NCI-H2171 treated with DMSO at 0.1 percent for 48 hours (cell line): ENCODE results near the gene SLC22A31.
"Not testable (repeated sequence)": the region's sequence is repeated elsewhere in the genome, so short reads cannot be mapped to it uniquely, and the experiment has no call there.

Source experiments
- DNase-seq: peaks from one replicate; lab custom pipeline; 2025; lab: John Stamatoyannopoulos, UW

The SLC22A31 gene

GRCh38 chr16:89178453-89179147, 21.7 kb downstream of the SLC22A31 start:
- DNase-seq = no peak

GRCh38 chr16:89177501-89177900, 22.8 kb downstream of the SLC22A31 start:
- DNase-seq = no peak

GRCh38 chr16:89176717-89177116, 23.6 kb downstream of the SLC22A31 start:
- DNase-seq = no peak

- DNase-seq = no peak
Measured at GRCh38 chr16:89176147-89176690, 24.1 kb downstream of the SLC22A31 start.

- DNase-seq = peak; percentile 78
Measured at GRCh38 chr16:89175280-89176146, 24.8 kb downstream of the SLC22A31 start.

GRCh38 chr16:89174877-89175276, 25.5 kb downstream of the SLC22A31 start:
- no peak for DNase-seq

- DNase-seq = no peak
Measured at GRCh38 chr16:89174055-89174827, 26.1 kb downstream of the SLC22A31 start.

- peak; percentile 32 for DNase-seq
Measured at GRCh38 chr16:89173174-89173921, 27.0 kb downstream of the SLC22A31 start.

- DNase-seq = no peak
Measured at GRCh38 chr16:89172528-89173173, 27.7 kb downstream of the SLC22A31 start.

- no peak for DNase-seq
Measured at GRCh38 chr16:89172171-89172527, 28.2 kb downstream of the SLC22A31 start.

- peak; percentile 96 for DNase-seq
Measured at GRCh38 chr16:89171216-89172170, 28.8 kb downstream of the SLC22A31 start, which contains the start of gene CDH15. Gene CDH15, plus strand, starts transcription at chr16:89171748. Its CDS starts 84 bp downstream, at chr16:89171832.

GRCh38 chr16:89170346-89171215, 29.8 kb downstream of the SLC22A31 start:
- peak; percentile 87 for DNase-seq

GRCh38 chr16:89169778-89170177, 30.6 kb downstream of the SLC22A31 start:
- no peak for DNase-seq

GRCh38 chr16:89168381-89169189, 31.8 kb downstream of the SLC22A31 start:
- DNase-seq = no peak

- peak; percentile 50 for DNase-seq
Measured at GRCh38 chr16:89167425-89167941, 32.9 kb downstream of the SLC22A31 start.

GRCh38 chr16:89166696-89167424, 33.5 kb downstream of the SLC22A31 start:
- no peak for DNase-seq

- not testable (repeated sequence) for DNase-seq
Measured at GRCh38 chr16:89165681-89165979, 34.7 kb downstream of the SLC22A31 start.
